HG03097 (cell line): ENCODE data around the gene PACSIN3.

Experiments used
- ATAC-seq: cut with Tn5 transposase; IDR thresholded peaks from one replicate; pipeline ENCODE4 v1.9.1; 2021; ENCODE audit not compliant: unreplicated experiment, low FRiP score

PACSIN3 gene

DNA sequence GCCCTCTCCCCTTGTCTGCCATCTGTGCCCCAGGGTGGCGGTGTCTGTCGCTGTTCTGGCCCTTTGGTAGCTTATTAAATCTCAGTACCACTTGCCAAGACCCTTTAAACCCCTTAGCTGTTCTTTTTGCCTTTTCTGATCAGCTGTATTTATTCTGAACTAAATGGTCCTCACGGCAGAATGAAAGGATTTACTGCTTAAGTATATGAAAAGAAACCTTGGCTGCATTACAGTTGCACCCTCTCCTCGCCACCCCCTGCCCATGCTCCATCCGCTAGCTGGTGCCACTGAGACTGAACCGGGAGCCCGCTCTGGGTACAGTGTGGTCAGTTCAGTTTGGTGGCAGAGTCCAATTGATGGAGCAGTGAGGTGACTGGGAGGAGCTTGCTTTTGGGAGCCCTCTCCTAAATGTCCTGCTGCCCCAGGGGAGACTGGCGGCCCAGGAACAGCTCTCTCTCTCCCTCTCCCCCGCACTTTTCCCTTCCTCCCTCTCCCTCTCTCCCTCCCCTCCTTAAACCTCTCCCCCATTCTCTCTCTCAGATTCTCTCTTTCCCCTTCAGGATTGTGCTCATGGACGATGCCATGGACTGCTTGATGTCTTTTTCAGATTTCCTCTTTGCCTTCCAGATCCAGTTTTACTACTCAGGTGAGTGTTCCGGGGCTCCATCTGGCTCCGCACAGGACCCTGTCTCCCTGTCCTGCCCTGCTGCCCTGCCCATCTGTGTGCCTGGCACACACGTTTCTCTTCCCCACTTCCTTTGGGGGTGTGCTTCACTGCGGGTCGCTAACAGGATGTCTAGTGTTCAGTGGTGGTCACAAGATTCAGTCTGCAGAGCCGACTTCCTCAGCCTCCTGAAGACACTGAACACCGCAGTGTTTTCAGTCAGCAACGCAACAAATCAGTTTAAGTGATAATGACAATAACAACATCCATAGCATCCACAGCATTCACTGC, 31.3 kb downstream of the PACSIN3 start:
- ATAC-seq: no peak

DNA sequence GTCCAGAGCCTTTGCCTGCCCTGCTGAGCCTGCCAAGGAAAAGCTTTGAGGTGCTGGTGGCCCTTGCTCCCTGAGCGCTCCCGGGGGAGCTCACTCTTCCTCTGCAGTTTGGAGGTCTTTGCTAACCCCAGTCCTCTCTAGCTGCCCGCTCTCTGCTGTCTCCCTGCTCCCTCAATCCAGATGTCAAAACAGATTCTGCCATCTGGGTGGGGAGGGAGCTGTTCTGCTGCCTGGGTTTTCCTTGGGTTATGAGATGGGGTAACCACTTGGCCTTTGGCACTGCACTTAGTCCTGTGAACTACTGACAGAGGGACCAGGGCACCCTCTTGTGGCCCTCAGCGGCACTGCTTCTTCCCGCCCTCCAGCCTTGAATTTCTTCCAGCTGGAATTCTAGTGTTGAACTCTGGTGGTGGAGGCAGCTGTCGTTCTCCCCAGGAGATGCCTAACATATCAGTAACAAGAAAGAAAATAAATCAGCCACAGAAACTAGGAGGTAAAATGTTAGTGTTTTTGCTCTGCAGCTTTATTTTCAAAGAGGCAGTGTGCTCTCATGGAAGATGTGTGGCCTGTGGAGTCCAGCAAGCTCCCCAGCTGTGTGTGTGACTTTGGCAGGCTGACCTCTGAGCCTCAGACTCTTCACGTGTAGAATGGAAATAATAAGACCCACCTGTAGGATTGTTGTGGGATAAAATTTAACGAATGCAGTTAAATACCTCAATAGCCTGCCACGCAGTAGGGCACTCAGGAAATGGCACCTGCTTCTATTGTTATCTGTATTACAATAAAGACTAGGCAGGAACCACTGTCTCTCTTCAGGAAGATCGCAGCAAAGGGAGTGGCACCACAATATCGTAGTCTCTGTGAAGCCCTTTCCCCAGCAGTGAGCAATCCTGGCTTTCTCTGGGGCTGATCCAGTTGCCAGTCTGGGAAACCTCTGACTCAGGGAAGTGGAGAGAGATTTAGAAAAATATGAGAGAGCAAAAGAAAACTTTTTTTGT, 33.0 kb downstream of the PACSIN3 start:
- no peak for ATAC-seq

DNA sequence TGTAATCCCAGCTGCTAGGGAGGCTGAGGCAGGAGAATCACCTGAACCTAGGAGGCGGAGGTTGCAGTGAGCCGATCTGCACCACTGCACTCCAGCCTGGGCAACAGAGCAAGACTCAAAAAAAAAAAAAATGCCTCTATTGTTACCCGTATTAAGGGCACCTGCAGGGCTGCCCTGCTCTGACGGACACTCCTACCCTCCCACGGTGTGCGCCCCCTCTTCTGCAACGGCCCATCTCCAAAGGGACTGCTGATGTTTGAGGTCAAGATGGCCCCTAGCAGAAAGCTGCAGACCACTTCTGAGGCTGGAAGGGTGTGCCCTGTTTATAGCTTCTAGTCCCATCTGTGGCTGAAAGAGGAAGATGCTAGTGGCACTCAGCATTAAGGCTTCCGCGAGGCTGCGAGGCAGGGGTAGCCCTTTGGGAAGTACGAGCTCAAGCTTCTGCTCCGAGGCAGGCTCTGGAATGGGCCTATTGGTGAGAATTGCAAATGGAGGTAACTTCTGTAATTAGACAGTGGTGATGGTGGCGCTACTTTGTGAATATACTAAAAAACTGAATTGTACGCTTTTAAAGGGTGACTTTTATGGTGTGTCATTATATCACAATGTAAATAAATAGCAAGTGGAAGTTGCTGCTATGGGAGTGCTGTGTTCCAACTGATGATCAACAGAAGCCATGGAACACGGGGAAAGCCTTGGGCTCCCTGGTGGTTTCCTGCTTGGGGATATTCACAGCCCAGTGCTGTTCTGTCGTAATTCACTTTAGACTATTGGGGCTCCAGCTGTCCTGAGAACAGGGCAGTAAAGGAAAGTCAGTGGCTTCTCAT, 33.9 kb downstream of the PACSIN3 start:
- ATAC-seq: no peak

- no peak for ATAC-seq
Observed at GRCh38 chr11:47149782-47150181, 36.5 kb downstream of the PACSIN3 start.

GRCh38 chr11:47148903-47149531, 37.2 kb downstream of the PACSIN3 start:
- ATAC-seq: no peak

GRCh38 chr11:47148270-47148669, 38.0 kb downstream of the PACSIN3 start:
- ATAC-seq: no peak

DNA sequence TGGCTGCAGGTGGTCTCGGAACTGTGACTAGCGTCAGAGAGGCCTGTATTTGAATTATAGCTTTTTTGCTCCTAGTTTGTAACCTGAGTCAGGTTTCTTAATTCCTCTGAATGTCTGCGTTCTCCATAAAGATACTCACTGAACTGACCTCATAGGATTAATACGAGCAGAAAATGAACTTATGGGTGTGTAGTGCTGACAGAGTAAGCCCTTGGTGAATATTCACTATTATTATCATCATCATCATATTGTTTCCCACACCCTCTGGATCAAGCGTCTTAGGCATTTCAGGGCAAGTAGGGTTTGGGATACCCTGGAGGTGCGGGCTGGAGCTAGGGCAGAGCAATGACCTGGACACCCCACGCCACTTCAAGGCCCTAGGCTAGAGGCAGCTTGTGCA, 38.6 kb downstream of the PACSIN3 start:
- no peak for ATAC-seq

- no peak for ATAC-seq
Observed at GRCh38 chr11:47147250-47147649, 39.0 kb downstream of the PACSIN3 start.

- ATAC-seq: no peak
Observed at GRCh38 chr11:47144541-47144940, 41.7 kb downstream of the PACSIN3 start.

GRCh38 chr11:47143322-47143721, 42.9 kb downstream of the PACSIN3 start:
- no peak for ATAC-seq

DNA sequence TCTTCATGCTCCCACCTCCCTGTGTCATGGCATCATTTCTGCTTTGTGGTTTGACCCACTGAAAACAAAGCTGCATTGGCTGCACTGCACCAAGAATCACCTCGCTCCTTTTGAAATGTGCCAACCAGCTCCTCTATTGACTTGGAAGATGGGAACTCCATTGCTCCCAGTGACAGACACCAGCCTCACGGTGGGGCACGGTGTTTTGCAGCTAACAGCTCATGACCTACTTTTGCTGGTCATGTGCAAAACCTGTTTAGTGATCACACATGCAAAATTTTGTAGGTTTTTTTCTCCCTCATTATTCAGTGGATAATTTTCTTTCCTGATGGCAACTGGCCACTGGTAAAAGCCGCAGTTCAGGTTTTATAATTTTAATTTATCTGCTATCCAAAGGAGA, 46.4 kb downstream of the PACSIN3 start:
- ATAC-seq: no peak

GRCh38 chr11:47137476-47137875, 48.8 kb downstream of the PACSIN3 start:
- no peak for ATAC-seq

- ATAC-seq: no peak
Observed at GRCh38 chr11:47136921-47137320, 49.3 kb downstream of the PACSIN3 start.

- ATAC-seq: no peak
Observed at GRCh38 chr11:47136327-47136726, 49.9 kb downstream of the PACSIN3 start.

- no peak for ATAC-seq
Observed at GRCh38 chr11:47132981-47133380, 53.3 kb downstream of the PACSIN3 start.

DNA sequence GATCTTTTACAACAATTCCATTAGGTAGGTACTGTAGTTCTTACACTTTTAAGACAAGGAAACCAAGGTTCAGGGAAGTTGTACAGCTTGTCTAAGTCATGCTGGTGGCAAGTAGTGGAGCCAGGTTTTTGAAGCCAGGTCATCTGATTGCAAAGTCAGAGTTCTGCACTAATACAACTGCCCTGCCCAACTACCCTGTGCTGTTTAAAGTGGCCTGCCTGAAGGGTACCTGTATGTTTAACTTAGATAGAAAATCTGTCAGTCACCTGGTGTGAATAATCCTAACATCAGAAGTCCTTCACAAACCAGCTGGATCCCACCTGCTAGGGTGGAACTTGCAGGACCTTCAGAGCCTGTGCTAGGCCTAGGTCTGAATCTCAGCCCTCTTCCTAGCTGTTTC, 53.7 kb downstream of the PACSIN3 start:
- no peak for ATAC-seq

- ATAC-seq: no peak
Observed at GRCh38 chr11:47131136-47131535, 55.1 kb downstream of the PACSIN3 start.

DNA sequence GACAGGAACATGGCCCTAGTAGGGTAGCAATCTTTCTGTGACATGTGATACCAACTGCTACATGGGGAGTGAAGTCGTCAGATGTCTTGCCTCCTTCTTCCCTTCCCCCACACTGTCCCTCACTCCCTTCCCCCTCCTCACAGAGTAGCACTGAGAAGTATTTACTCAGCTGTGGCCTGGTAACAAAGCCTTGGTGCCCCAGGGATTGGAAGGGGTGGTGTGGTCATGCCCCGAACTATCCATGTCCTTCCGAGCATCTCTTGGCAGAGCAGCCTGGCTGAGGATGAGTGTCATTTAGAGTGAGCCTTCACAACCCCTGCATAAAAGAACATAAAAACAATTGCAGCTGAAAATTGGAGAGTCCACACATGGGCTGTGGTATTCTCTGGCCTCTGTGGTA, 55.7 kb downstream of the PACSIN3 start:
- ATAC-seq: no peak
